Measurements from ENCODE around the gene GDF7.
"Not testable (repeated sequence)": the region's sequence is repeated elsewhere in the genome, so short reads cannot be mapped to it uniquely, and the experiment has no call there.

GDF7 gene

DNA sequence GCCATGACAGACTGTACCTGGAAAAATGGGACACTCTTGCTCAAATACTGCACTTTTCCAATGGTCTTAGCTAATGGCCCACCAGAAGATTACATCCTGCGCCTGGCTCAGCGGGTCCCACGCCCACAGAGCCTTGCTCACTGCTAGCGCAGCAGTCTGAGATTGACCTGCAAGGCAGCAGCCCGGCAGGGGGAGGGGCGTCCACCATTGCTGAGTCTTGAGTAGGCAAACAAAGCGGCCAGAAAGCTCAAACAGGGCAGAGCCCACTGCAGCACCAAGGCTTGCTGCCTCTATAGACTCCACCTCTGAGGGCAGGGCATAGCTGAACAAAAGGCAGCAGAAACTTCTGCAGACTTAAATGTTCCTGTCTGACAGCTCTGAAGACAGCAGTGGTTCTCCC is 44.7 kb downstream of the GDF7 start:
- not testable (repeated sequence) for H3K4me1 ChIP-seq (ENCODE audit: control insufficient read depth, insufficient read depth, low read depth, low read length); H3K4ac ChIP-seq (ENCODE audit: low read depth in 1 of 2, low read length in 2 of 2); H3K9ac ChIP-seq (ENCODE audit: low read length); H4K91ac ChIP-seq (ENCODE audit: low read length); H2BK5ac ChIP-seq (ENCODE audit: low read depth, low read length, poor library complexity, severe bottlenecking); H2BK120ac ChIP-seq (ENCODE audit: low read depth, low read length); H3K9me3 ChIP-seq (ENCODE audit: control insufficient read depth, low read length); H3K18ac ChIP-seq (ENCODE audit: low read depth in 1 of 2, low read length in 2 of 2); H3K4me3 ChIP-seq (ENCODE audit: insufficient read depth in 1 of 2, low read depth in 1 of 2, low read length in 2 of 2); H2BK15ac ChIP-seq (ENCODE audit: low read depth, poor library complexity, severe bottlenecking); H2AK5ac ChIP-seq (ENCODE audit: low read length, severe bottlenecking); H2BK12ac ChIP-seq (ENCODE audit: low read length in 2 of 2); DNase-seq; H3K27ac ChIP-seq (ENCODE audit: low read length, poor library complexity, severe bottlenecking); H2AFZ ChIP-seq (ENCODE audit: low read depth, low read length); H3K36me3 ChIP-seq (ENCODE audit: control insufficient read depth in 1 of 2, insufficient read depth in 2 of 2, low read depth in 1 of 2, low read length in 2 of 2); H4K8ac ChIP-seq (ENCODE audit: low read length); H3K23ac ChIP-seq (ENCODE audit: low read length in 2 of 2); H3K4me2 ChIP-seq (ENCODE audit: low read length, poor library complexity, severe bottlenecking); H3K27me3 ChIP-seq (ENCODE audit: control insufficient read depth in 1 of 2, insufficient read depth in 1 of 2, low read length in 2 of 2); H3K14ac ChIP-seq (ENCODE audit: low read length in 2 of 2)
- peaks cover 19% of the 10 kb centered on the region for H3K79me1 ChIP-seq (replicated peaks; ENCODE audit: low read length, poor library complexity, severe bottlenecking)
- WGBS = 96% methylated on average over 7 of the region's 7 CpGs

DNA sequence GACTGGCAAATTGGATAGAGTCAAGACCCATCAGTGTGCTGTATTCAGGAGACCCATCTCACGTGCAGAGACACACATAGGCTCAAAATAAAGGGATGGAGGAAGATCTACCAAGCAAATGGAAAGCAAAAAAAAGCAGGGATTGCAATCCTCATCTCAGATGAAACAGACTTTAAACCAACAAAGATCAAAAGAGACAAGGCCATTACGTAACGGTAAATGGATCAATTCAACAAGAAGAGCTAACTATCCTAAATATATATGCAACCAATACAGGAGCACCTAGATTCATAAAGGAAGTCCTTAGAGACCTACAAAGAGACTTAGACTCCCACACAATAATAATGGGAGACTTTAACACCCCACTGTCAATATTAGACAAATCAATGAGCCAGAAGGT is 46.6 kb downstream of the GDF7 start:
- 98% methylated on average over 2 of the region's 3 CpGs for WGBS
- H3K9ac ChIP-seq (ENCODE audit: low read length); H3K4me3 ChIP-seq (ENCODE audit: insufficient read depth in 1 of 2, low read depth in 1 of 2, low read length in 2 of 2); H2BK12ac ChIP-seq (ENCODE audit: low read length in 2 of 2); H2BK120ac ChIP-seq (ENCODE audit: low read depth, low read length); DNase-seq; H3K4me1 ChIP-seq (ENCODE audit: control insufficient read depth, insufficient read depth, low read depth, low read length); H3K27ac ChIP-seq (ENCODE audit: low read length, poor library complexity, severe bottlenecking); H3K4me2 ChIP-seq (ENCODE audit: low read length, poor library complexity, severe bottlenecking); H2AFZ ChIP-seq (ENCODE audit: low read depth, low read length); H3K23ac ChIP-seq (ENCODE audit: low read length in 2 of 2); H2AK5ac ChIP-seq (ENCODE audit: low read length, severe bottlenecking); H3K18ac ChIP-seq (ENCODE audit: low read depth in 1 of 2, low read length in 2 of 2); H2BK15ac ChIP-seq (ENCODE audit: low read depth, poor library complexity, severe bottlenecking); H3K36me3 ChIP-seq (ENCODE audit: control insufficient read depth in 1 of 2, insufficient read depth in 2 of 2, low read depth in 1 of 2, low read length in 2 of 2); H2BK5ac ChIP-seq (ENCODE audit: low read depth, low read length, poor library complexity, severe bottlenecking); H3K4ac ChIP-seq (ENCODE audit: low read depth in 1 of 2, low read length in 2 of 2); H4K8ac ChIP-seq (ENCODE audit: low read length); H3K27me3 ChIP-seq (ENCODE audit: control insufficient read depth in 1 of 2, insufficient read depth in 1 of 2, low read length in 2 of 2); H4K91ac ChIP-seq (ENCODE audit: low read length); H3K14ac ChIP-seq (ENCODE audit: low read length in 2 of 2): not testable (repeated sequence)
- Histone ChIP-seq H3K79me1 (replicated peaks; ENCODE audit: low read length, poor library complexity, severe bottlenecking) (peaks cover 11% of the 10 kb centered on the region), H3K9me3 (ENCODE audit: control insufficient read depth, low read length) (peaks cover 11% of the 10 kb centered on the region)

DNA sequence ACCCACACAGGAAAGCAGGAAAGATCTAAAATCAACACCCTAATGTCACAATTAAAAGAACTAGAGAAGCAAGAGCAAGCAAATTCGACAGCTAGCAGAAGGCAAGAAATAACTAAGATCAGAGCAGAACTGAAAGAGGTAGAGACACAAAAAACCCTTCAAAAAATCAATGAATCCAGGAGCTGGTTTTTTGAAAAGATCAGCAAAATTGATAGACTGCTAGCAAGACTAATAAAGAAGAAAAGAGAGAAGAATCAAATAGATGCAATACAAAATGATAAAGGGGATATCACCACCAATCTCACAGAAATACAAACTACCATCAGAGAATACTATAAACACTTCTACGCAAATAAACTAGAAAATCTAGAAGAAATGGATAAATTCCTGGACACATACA is 47.5 kb downstream of the GDF7 start:
- H4K8ac ChIP-seq (ENCODE audit: low read length); DNase-seq; H2AK5ac ChIP-seq (ENCODE audit: low read length, severe bottlenecking); H3K9ac ChIP-seq (ENCODE audit: low read length); H3K18ac ChIP-seq (ENCODE audit: low read depth in 1 of 2, low read length in 2 of 2); H2AFZ ChIP-seq (ENCODE audit: low read depth, low read length); H2BK12ac ChIP-seq (ENCODE audit: low read length in 2 of 2); H3K36me3 ChIP-seq (ENCODE audit: control insufficient read depth in 1 of 2, insufficient read depth in 2 of 2, low read depth in 1 of 2, low read length in 2 of 2); H2BK15ac ChIP-seq (ENCODE audit: low read depth, poor library complexity, severe bottlenecking); H4K91ac ChIP-seq (ENCODE audit: low read length); H3K27me3 ChIP-seq (ENCODE audit: control insufficient read depth in 1 of 2, insufficient read depth in 1 of 2, low read length in 2 of 2); H2BK5ac ChIP-seq (ENCODE audit: low read depth, low read length, poor library complexity, severe bottlenecking); H2BK120ac ChIP-seq (ENCODE audit: low read depth, low read length); H3K14ac ChIP-seq (ENCODE audit: low read length in 2 of 2); H3K4me2 ChIP-seq (ENCODE audit: low read length, poor library complexity, severe bottlenecking); H3K4ac ChIP-seq (ENCODE audit: low read depth in 1 of 2, low read length in 2 of 2); H3K23ac ChIP-seq (ENCODE audit: low read length in 2 of 2); H3K4me3 ChIP-seq (ENCODE audit: insufficient read depth in 1 of 2, low read depth in 1 of 2, low read length in 2 of 2); H3K4me1 ChIP-seq (ENCODE audit: control insufficient read depth, insufficient read depth, low read depth, low read length); H3K27ac ChIP-seq (ENCODE audit: low read length, poor library complexity, severe bottlenecking): not testable (repeated sequence)
- Histone ChIP-seq H3K79me1 (replicated peaks; ENCODE audit: low read length, poor library complexity, severe bottlenecking) (peaks cover 11% of the 10 kb centered on the region), H3K9me3 (ENCODE audit: control insufficient read depth, low read length) (peaks cover 18% of the 10 kb centered on the region)
- no CpG with 5 or more reads among the region's 2 CpGs for WGBS

DNA sequence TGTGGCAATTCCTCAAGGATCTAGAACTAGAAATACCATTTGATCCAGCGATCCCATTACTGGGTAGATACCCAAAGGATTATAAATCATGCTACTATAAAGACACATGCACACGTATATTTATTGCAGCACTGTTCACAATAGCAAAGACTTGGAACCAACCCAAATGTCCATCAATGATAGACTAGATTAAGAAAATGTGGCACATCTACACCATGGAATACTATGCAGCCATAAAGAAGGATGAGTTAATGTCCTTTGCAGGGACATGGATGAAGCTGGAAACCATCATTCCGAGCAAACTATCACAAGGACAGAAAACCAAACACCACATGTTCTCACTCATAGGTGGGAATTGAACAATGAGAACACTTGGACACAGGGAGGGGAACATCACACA is 49.2 kb downstream of the GDF7 start:
- H3K9me3 ChIP-seq (ENCODE audit: control insufficient read depth, low read length) = peaks cover 20% of the 10 kb centered on the region
- H3K23ac ChIP-seq (ENCODE audit: low read length in 2 of 2); H3K18ac ChIP-seq (ENCODE audit: low read depth in 1 of 2, low read length in 2 of 2); H3K4me3 ChIP-seq (ENCODE audit: insufficient read depth in 1 of 2, low read depth in 1 of 2, low read length in 2 of 2); H3K9ac ChIP-seq (ENCODE audit: low read length); H4K8ac ChIP-seq (ENCODE audit: low read length); H3K79me1 ChIP-seq (replicated peaks; ENCODE audit: low read length, poor library complexity, severe bottlenecking); H3K14ac ChIP-seq (ENCODE audit: low read length in 2 of 2); H3K27me3 ChIP-seq (ENCODE audit: control insufficient read depth in 1 of 2, insufficient read depth in 1 of 2, low read length in 2 of 2); H3K4ac ChIP-seq (ENCODE audit: low read depth in 1 of 2, low read length in 2 of 2); H2BK15ac ChIP-seq (ENCODE audit: low read depth, poor library complexity, severe bottlenecking); H2AK5ac ChIP-seq (ENCODE audit: low read length, severe bottlenecking); H3K36me3 ChIP-seq (ENCODE audit: control insufficient read depth in 1 of 2, insufficient read depth in 2 of 2, low read depth in 1 of 2, low read length in 2 of 2); H3K4me1 ChIP-seq (ENCODE audit: control insufficient read depth, insufficient read depth, low read depth, low read length); H2BK120ac ChIP-seq (ENCODE audit: low read depth, low read length); H4K91ac ChIP-seq (ENCODE audit: low read length); H2BK5ac ChIP-seq (ENCODE audit: low read depth, low read length, poor library complexity, severe bottlenecking); H2BK12ac ChIP-seq (ENCODE audit: low read length in 2 of 2); H3K27ac ChIP-seq (ENCODE audit: low read length, poor library complexity, severe bottlenecking); H2AFZ ChIP-seq (ENCODE audit: low read depth, low read length); H3K4me2 ChIP-seq (ENCODE audit: low read length, poor library complexity, severe bottlenecking); DNase-seq: not testable (repeated sequence)
- WGBS = 100% methylated on average over 1 of the region's 3 CpGs

Data from mesenchymal stem cell (in vitro differentiated cells and primary cell).